HG03354 (cell line): Measurements from ENCODE around the gene HCN4.
"Not testable (repeated sequence)": the region's sequence is repeated elsewhere in the genome, so short reads cannot be mapped to it uniquely, and the experiment has no call there.

Experiments
- ATAC-seq: cut with Tn5 transposase; IDR thresholded peaks from one replicate; pipeline ENCODE4 v1.9.1; 2021; ENCODE audit warnings: mild to moderate bottlenecking; ENCODE audit not compliant: unreplicated experiment, poor library complexity, severe bottlenecking

HCN4 gene

DNA sequence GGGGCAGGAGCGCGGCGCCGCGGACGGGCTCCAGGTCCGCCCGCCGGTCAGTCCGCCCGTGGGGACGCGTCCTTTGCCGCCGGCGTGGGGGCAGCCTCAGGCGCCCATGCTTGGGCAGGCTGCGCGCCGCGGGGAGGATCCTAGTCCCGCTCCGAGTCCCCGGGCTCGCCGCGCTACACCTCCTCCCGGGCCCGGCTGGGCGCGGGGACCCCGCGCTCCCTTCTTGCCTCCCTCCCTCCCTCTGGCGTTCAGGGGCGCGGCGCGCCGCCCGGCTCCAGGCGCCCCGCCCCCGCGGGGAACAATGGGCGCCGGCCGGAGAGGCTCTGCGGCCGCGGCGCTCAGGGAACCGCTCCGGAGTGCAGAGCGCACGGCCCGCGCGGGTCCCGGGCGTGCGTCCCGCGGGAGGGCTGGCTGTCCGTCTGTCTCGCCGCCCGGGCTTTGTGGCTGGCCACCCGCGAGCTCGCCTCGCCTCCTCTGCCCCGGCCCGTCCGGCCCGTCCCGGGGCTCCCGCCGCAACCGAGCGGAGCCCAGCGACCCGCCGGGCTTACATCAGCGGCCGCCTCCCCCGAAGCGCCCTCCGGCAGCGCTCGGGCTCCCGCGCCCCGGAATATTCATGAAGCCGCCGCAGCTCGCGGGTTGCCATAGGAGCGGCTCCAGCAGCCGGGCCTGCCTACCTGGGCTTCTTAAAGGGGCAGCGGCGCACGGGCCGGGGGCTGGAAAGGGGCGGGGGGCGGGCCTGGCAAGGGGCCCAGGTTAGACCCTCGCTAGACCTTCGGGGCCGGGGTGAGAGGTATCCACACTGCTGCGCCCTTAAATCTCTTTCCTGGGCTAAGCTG lies at the start of gene HCN4:
HCN4 (minus strand) TSS at position 658 of the 836 bp plus-strand sequence. CDS start 688 bp downstream, outside the sequence.
- ATAC-seq, result no peak

DNA sequence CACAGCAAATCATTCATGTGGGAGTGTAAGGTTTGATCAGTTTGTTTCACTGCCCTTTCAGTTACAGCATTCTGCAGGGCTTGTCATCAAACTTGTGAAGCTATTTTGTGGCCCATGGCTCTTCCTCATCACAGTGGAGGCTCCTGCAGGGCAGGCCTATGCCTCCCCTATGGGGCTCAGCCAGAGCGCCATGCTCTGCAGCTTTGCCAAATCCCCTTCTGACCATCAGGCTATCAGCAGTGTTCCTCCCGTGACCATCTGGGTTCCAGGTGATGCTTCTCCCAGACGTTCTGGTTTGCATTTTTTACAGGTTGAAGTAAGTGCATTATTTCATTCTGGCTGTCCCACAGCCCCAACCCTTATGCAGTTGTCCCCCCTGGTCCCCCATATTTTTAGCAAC lies 46.1 kb upstream of the HCN4 start:
- no peak for ATAC-seq

DNA sequence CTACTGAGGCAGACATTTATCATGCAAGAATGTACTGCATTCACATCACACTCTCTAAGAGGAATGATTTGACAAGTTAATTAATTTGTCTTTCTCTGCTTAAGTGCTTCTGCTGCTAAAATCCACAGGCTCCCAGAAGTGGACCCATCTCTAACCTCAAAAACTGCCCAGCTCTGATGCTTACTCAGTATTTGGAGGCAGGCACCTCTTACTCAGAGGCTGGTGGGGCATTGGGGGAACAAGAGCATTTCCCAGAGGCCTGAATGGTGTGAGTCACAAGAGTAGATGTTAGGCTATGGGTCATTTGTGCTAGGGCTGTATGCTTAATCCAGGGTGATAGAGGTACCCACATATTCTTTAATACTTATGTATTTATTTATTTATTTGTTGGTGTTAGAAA lies 34.4 kb upstream of the HCN4 start:
- no peak for ATAC-seq

DNA sequence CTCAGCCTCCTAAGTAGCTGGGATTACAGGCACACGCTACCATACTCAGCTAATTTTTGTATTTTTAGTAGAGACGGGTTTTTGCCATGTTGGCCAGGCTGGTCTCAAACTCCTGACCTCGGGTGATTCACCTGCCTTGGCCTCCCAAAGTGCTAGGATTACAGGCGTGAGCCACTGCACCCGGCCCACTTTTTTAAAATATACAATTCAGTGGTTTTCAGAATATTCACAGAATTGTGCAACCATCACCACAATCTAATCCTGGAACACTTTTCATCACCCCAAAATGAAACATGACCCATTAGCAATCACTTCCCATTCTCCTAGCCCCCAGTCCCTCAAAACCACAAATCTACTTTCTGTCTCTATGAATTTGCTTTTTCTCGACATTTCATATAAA lies 31.5 kb upstream of the HCN4 start:
- not testable (repeated sequence) for ATAC-seq

DNA sequence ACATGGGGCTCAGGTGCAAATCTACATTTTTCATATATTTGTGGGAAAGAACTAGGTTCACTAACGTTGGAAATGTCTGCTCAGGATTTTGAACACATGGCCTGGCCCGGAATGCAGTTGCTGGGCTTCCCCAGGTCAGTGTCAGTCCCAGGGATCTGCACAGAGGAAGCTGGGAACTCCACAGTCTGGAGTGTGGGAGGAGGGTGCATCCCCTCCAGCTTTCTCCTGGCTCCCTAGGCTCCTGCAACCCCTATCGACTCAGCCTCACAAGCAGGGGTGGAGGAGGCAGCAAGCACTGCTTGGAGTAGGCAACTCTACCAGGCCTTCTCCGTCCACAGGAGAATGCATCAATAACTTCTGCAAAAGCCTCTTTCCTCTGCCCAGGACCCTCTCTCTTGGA lies 30.1 kb upstream of the HCN4 start:
- no peak for ATAC-seq

DNA sequence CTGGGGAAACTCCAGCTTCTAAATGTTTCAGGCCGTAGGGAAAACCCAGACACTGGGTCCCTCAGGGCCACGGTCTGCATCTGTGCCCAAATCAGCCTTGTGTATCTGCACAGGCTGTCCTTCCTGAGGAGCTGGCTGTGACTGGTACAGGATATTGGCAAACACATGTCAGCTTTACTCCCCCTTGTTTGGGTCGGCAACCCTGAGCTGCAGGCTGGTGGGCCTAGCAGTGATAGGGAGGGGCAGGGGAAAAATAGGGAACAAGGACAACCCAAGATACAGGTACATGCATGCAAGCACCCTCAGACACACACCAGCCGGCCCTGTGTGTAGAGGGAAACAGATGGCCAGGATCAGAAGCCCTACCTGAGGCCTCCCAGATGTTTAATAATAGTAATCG lies 28.7 kb upstream of the HCN4 start:
- no peak for ATAC-seq

DNA sequence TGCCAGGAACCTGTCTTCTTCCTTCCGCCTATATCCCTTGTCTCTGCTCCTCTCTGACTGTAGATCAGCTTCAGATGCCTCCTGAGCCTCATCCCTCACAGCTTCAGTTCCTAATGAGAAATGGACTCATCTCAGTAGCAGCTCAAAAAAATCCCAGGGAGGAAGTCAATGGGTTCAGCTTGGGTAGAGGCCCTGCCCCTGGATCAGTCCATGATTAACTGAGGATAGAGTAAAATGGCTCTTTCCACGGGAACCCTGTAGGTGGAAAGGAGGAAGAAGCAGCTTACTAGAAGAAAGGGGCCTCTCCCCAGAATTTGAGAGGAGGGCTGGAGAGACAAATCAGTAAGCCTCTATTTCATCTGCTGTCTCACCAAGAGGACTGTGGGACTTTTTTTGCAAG lies 26.9 kb upstream of the HCN4 start:
- no peak for ATAC-seq

DNA sequence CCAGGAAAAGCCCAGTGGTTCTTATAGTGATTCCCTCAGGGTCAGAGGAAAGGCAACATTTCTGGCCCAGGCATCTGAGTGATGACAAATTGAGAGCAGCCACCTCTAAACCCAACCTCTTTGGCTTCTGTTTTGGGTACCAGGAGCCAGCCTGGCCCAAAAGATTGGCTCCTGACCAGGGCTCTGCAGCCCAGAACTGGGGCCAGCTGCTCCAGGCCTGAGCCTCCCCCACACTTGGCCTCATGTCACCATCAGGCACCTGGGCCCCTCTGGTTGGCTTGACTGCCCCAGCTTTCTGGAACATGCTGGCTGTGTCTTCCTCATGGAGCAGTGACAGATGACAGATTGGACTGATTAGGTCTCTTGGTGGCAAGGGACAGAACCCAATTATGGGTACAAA lies 26.0 kb upstream of the HCN4 start:
- ATAC-seq, result no peak

DNA sequence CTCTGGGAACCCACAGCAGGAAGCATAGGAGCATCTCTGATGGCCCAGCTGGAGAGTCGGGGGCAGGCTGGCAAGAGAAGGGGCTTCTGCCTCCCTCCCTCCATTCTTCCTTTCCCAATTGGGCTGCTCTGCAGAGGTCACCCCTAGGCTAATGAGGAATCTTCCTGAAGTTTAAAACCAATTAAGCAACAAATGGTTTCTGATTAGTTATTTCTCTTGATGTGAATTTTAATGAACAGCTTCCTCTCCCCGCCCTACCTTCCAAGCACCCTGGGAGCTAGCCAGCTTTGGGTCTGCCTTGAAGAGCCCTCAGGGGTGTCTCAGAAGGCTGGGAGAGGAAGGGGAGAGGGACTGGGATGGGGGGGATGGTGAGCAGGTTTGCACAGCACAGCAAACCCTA lies 24.6 kb upstream of the HCN4 start:
- ATAC-seq, result no peak

DNA sequence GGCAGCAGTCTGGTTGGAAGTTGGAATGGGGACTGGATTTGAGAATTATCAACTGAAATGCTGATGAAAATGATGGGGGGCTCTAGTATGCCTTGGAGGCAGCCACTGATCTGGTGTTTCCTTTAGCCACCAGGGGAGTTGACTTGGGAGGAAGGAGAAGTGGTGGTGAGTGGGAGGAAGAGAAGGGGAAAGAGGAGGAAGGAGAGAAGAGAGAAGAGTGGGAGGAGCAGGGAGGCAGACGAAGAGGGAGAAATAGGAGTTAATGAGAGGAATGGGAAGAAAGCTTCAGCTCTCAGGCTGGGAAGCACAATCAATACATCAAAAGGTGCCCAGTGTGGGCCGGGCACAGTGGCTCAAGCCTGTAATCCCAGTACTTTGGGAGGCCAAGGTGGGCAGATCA lies 23.3 kb upstream of the HCN4 start:
- no peak for ATAC-seq

DNA sequence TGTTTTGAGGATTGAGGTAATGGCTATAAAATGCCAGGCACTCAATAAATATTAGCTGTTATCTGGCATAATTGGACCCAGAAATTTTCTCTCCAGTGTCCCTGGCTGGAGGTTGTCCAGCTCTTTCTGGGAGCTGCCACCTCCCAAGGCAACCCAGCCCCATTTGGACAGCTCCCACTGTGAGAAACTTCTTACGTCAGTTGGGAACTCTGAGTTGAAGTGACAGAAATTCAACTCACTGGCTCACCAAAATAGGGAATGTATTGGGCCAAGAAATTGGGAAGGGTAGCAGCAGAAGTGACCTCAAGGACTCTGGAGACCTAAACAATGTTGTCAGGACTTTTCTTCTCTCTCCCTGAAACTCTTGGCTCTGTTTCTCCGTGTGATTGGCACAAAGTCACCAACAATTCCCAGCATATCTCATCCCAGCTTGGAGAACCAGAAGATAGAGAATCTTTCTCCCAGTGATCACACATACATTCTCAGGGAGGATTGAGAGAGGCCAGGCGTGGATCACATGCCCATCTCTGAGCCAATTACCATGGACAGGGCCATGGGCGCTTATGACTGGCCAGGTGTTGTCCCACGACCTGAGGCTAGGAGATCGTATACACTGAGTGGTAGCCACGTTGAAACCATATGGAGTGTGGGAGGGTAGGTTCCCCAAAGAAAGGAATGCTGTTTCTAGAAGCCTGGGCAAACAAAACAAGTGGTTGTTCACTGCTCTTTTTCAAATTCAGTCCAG lies 22.5 kb upstream of the HCN4 start:
- ATAC-seq, result no peak

DNA sequence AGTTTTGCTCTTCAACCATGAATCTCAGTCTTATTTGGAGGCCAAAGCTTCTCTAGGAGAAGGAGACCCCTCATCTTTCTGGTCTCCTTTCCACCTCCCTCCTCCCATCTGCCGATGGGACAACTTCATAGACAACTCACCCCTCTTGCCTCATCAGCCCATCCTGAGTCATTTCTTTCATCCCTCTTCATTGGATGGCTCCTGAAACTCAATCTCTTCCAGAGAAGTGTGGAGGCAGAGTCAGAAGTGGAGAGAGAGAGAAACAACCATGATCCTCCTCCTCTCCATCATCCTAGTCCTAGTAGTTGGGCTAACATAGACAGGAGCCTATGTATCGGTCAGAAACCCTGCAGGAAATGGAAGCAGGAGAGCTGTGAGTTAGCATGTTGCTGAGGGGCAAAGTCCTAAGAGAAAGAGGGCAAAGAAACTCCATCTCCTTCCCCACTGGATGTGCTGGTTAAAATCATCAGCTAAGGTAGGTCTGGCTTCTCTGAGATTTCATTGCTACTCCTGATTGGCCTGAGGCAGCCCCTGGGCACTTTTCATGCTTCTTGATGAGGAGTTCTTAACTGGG lies 21.3 kb upstream of the HCN4 start:
- ATAC-seq, result no peak

DNA sequence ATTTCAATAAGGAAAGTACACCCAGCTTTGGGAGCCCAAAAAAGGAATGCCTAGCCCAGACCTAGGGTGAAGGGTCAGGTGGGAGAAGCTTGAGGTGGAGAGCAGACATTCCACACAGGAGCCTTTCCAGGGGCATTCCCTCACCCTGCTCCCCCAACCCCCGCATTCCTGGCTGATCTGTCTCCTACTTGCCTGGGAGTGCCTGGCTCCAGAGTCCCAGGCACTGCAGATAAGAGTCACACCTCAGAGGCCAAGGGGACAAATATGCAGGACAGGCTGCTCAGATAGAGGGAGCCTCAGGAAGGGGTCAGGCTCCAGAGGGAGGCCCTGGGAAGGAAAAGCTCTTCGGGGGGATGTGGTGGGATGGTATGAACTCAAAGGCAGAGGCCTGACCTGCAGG lies 20.8 kb upstream of the HCN4 start:
- no peak for ATAC-seq

DNA sequence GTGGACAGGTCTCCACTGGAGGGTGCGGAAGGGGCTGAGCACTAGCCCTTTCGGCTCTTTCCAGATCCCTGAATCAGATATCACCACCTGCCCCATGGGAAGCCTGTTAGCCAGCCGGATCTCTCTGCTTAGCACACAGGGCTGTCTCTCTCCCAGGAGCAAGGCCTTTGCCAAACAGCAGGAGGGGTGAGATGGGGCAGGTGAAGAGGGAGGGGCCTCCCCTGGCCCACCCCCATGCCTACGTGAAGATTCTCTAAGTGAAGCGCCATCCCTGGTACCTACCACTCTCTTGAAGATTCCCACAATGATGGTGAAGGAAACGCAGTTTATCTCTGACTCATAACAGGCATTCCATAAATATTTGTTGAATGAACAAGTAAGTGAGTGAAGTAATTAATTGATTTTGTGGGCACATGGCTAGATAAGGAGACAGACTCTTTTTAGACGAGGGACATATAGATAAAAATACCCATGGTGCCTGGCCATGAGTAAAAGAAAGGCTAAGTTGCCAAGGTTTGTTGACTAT lies 19.6 kb upstream of the HCN4 start:
- no peak for ATAC-seq

DNA sequence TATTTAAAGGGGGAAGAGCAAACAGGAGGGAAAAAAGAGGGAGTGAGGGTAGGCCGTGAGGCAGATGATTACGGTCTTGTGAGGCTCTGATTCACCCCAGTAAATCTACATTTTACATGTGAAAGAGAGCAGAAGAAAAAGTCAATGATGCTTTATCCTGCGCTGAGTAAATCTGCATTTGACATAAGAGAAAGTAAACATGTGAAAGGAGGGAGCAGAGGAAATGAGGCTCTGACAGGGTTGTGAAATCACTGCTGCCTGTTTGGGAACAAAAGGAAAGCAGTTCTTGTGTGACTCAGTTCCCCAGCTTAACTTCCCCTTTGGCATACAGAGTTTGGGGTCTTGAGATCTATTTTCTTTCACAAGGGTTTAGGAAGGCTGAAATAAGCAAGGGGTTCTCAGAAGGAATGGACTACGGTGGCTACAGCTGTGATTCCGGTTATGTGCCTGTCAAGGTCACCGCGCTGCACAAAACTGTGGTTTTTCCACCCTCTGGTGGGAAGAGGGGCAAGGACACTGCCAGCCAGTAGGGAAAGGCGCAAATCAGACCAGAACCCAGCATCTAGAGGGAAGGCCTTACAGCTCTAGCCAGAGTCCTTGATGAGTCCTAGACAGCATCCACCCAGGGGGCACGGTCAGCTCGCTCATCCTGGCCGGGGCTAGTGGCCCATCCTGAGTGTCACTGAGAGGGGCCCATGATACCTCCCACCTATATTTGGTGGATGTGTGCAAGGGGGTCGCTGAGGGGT lies 18.9 kb upstream of the HCN4 start:
- no peak for ATAC-seq

DNA sequence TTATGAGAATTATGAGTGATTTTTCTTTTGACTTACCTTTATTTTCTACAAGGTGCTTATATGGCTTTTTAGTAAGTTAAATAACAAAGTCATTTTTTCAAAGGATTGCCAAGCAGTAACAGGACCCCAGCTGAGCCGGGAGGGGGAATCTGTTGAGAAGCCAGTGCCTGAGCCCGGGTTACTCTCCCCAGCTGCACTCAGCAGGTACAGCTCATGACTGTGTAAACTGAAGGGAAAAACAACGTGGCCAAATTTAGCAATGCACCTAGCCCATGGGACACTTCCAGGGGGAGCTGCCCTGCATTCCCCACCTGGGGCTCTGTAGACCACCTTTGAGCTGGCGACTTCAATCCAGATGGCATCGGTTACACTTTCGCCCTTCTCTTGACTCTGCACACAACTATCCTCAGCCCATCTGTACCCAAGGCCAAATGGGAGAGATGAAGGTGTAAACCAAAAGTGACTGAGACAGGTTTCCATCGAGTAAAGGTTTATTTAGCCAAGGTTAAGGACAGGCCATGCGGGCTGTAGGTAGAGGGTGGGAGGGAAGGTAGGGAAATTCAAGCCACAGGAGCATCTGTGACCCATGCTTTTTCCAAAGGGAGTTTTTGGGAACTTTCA lies 18.2 kb upstream of the HCN4 start:
- no peak for ATAC-seq

DNA sequence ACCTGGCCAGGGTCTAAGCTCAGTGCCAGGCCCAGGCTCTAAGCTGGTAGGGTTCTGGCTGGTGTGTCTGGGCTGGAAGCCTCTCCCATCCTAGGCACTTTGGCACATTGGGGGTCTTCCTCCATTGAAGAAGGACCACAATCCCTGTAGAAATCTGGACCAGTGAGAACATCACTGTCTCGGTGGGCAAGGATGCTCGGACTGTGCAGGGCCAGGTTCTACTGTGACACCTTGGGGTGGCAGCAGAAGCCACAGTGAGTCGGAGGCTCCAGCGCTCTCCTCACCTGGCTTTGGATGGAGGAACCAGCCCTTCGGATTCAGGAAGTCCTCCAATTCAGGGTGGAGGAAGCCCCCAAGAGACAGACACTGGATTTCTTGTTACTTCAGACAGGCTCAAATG lies 17.5 kb upstream of the HCN4 start:
- no peak for ATAC-seq

DNA sequence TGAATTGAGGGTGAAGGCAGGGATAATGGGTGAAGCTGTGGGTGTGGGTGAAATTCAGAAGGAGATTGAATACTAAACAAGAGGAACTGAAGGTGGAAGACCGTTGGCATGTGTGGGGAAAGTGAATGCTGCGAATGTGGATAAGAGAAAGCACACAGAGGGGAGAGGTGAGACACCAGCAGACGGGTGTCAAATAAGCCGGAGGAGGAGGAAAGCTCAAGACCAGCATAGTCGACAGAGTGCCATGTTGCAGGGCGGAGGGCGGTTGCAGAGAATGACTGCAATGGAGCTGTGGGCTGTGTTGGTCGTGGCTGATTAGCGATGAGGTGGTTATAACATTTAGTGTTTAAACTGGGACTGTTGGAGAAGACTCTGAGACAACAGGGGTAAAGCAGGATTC lies 16.4 kb upstream of the HCN4 start:
- ATAC-seq, result no peak

DNA sequence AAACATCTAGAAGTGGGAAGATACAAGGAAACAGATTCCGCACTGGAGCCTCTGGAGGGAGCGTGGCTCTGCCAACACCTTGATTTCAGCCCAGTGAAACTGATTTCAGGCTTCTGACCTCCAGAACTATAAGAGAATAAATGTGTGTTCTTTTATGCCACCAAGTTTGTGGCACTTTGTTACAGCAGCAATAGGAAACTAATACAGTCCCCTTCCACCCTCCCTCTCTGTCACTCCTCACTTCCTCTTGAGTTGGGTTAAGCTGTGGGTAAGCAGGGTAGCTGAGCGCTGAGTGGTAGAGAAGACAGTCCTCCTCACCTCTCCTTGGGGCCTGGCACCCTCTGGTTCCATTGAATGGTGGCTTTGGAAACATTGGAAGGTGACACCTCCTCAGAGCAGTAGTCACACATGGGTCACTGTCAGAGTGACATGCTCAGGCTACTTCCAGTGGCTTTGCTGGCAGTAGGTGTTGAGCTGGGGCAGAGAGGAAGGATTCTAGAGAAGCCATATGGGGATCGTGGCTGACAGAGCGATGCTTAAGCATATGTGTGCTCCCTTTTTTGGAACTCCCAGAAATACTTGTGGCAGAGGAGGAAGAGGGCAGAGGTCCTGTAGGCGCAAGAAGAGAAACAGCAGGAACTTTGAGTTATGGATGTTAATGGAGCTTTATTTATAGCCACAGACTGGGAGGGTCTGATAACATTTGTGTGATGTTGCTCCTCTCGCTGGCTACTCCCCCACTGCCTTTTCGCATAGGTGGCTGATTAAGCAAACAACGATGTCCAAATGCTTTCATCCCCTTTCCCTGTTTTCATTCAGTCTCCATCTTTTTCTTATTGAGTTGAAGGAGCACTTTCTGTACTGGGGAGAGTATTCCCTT lies 14.8 kb upstream of the HCN4 start:
- ATAC-seq, result no peak
